PC-3 (cell line): ENCODE data around the gene E2F7. TPM values are rescaled to one million over a fixed set of nuclear protein-coding genes. Genes with fewer than 3 reads are reported as not detected.

ENCODE experiments used
- ATAC-seq: fragments of 200-7000 bp; cut with Tn5 transposase; 2 replicates; pipeline ENCODE4 v1.9.1; 2020; ENCODE audit warnings: mild to moderate bottlenecking, moderate library complexity
- BruUV-seq: library from RNA; stranded (reverse); fragments of 400-500 nt; replicated peaks from 2 replicates; lab custom pipeline; 2021; lab: Mats Ljungman, UMichigan
- CTCF ChIA-PET: fragments of 300-600 bp; sonication (Branson Sonifier 250); formaldehyde crosslinking; loops from one replicate; lab custom pipeline; 2022; ENCODE audit warnings: antibody characterized with exemption; lab: Charles Lee
- POLR2A ChIA-PET: fragments of 300-600 bp; sonication (Branson Sonifier 250); formaldehyde crosslinking; loops from one replicate; lab custom pipeline; 2022; ENCODE audit warnings: antibody characterized with exemption; ENCODE audit not compliant: unreplicated experiment; lab: Charles Lee
- DNase-seq: peaks from one replicate; pipeline ENCODE4 v3.0.0-alpha.2; 2015
- H2AFZ ChIP-seq: fragments of 300-600 bp; sonication (generic); 2 replicates; pipeline ENCODE4 v1.6.0; 2016; ENCODE audit warnings: antibody characterized with exemption, low read length
- H3F3A ChIP-seq: fragments of 300-600 bp; sonication (generic); one replicate; pipeline ENCODE4 v1.6.0; 2017; ENCODE audit warnings: antibody characterized with exemption, low read length, control low read depth, mild to moderate bottlenecking; ENCODE audit not compliant: unreplicated experiment
- H3K27ac ChIP-seq: fragments of 300-600 bp; sonication (generic); 2 replicates; pipeline ENCODE4 v1.5.1; 2016; ENCODE audit warnings: mild to moderate bottlenecking, low read length
- H3K27me3 ChIP-seq: fragments of 300-600 bp; sonication (generic); 2 replicates; pipeline ENCODE4 v1.6.1; 2016; ENCODE audit warnings: low read length, mixed read lengths
- H3K36me3 ChIP-seq: fragments of 300-600 bp; sonication (generic); 2 replicates; pipeline ENCODE4 v1.6.1; 2016; ENCODE audit warnings: low read depth, mixed run types, low read length, mixed read lengths
- H3K4me1 ChIP-seq: fragments of 300-600 bp; sonication (generic); 2 replicates; pipeline ENCODE4 v1.5.1; 2016; ENCODE audit warnings: low read length; ENCODE audit not compliant: insufficient read depth
- H3K4me2 ChIP-seq: fragments of 300-600 bp; sonication (generic); 2 replicates; pipeline ENCODE4 v1.6.0; 2016; ENCODE audit warnings: low read length
- H3K4me3 ChIP-seq: fragments of 300-600 bp; sonication (generic); 2 replicates; pipeline ENCODE4 v1.5.1; 2016; ENCODE audit warnings: mild to moderate bottlenecking, low read length, mixed read lengths
- H3K79me2 ChIP-seq: fragments of 300-600 bp; sonication (generic); 2 replicates; pipeline ENCODE4 v1.6.1; 2017; ENCODE audit warnings: low read length, mixed read lengths
- H3K9ac ChIP-seq: fragments of 300-600 bp; sonication (generic); 2 replicates; pipeline ENCODE4 v1.6.0; 2016; ENCODE audit warnings: mild to moderate bottlenecking, low read length
- H3K9me2 ChIP-seq: fragments of 300-600 bp; sonication (generic); replicated peaks from 2 replicates; pipeline ENCODE4 v1.6.1; 2016; ENCODE audit warnings: mixed run types, low read length, mixed read lengths
- H3K9me3 ChIP-seq: fragments of 300-600 bp; sonication (generic); 2 replicates; pipeline ENCODE4 v1.6.1; 2016; ENCODE audit warnings: low read length, mixed read lengths
- H4K20me1 ChIP-seq: fragments of 300-600 bp; sonication (generic); 2 replicates; pipeline ENCODE4 v1.6.1; 2016; ENCODE audit warnings: low read length, mixed read lengths
- CTCF ChIP-seq: fragments of 300-600 bp; sonication (generic); conservative IDR thresholded peaks from 2 replicates; pipeline ENCODE4 v1.5.1; 2017; ENCODE audit warnings: antibody characterized with exemption, low read depth, mild to moderate bottlenecking, low read length
- EZH2 ChIP-seq: fragments of 300-600 bp; sonication (generic); IDR thresholded peaks from one replicate; pipeline ENCODE4 v1.6.1; 2017; ENCODE audit warnings: antibody characterized with exemption, mild to moderate bottlenecking, low read length; ENCODE audit not compliant: unreplicated experiment
- EZH2phosphoT487 ChIP-seq: fragments of 300-600 bp; sonication (generic); IDR thresholded peaks from 2 replicates; pipeline ENCODE4 v1.6.1; 2018; ENCODE audit warnings: mild to moderate bottlenecking, antibody characterized with exemption, low read length, borderline replicate concordance
- intact Hi-C: fragments of 100-400 bp; cut with micrococcal nuclease; formaldehyde crosslinking; loops from 2 replicates; pipeline ENCODE4 v1.9.0; 2023
- total RNA-seq: library from RNA; depleted of rRNA; stranded (reverse); fragments of >200 nt; gene quantifications from 2 replicates; pipeline ENCODE4 v1.2.3, GENCODE V29; 2014

Gene E2F7
- total RNA-seq, 1 experiment from 2014 or later: 19.0 TPM

DNA sequence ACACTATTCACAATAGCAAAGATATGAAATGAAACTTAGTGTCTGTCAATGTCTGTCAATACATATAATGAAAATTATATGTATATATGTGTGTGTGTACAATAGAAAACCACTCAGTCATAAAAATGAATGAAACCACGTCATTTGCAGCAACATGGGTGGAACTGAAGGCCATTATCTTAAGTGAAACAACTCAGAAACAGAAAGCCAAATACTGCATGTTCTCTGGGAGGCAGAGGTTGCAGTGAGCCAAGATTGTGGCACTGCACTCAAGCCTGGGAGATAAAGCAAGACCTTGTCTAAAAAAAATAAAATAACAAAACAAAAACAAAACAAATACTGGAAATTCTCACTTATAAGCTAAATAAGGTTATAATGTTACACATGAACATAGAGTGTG is 16.7 kb upstream of the E2F7 start:
- no TSS peak for BruUV-seq
- POLR2A ChIA-PET: no interaction called here
- H3K4me1 ChIP-seq: no peaks in the 10 kb centered on the region
- DNase-seq (no peak), ATAC-seq (no peak)
- no peaks in the 10 kb centered on the region for H3K79me2 ChIP-seq
- H2AFZ ChIP-seq: no peak overlapping the region
- no peaks in the 10 kb centered on the region for H3F3A ChIP-seq
- no peaks in the 10 kb centered on the region for H3K36me3 ChIP-seq
- H4K20me1 ChIP-seq: no peaks in the 10 kb centered on the region
- intact Hi-C loops: no loop called here
- no peaks in the 10 kb centered on the region for H3K9me3 ChIP-seq
- H3K4me2 ChIP-seq: no peak overlapping the region
- H3K27ac ChIP-seq: no peak overlapping the region
- CTCF ChIA-PET: no interaction called here
- no peaks in the 10 kb centered on the region for H3K27me3 ChIP-seq
- H3K9me2 ChIP-seq: no peaks in the 10 kb centered on the region
- H3K9ac ChIP-seq: no peak overlapping the region
- no peak overlapping the region for H3K4me3 ChIP-seq
- TF ChIP-seq EZH2 (no peak), CTCF (no peak), EZH2phosphoT487 (no peak)

DNA sequence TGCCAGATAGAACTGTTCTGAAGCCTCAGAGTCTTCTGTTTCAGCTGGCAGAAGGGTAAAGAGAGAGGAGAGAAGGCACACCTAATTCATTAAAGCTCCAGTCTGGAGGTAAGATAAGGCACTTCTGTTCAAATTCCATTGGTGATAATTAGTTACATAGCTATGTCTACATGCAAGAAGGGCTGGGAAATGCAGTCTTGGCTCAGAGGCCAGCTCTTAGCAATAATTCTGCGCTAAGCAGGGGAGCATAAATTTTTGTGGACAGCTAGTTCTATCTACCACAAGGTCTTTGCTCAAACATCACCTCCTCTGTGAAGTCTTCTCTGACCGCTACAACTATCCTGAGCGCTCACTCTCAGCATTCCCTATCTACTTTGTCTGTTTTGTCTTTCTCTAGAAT is 14.3 kb upstream of the E2F7 start:
- no peak overlapping the region for H3K27ac ChIP-seq
- no peaks in the 10 kb centered on the region for H3K4me1 ChIP-seq
- H3K9me2 ChIP-seq: no peaks in the 10 kb centered on the region
- H3F3A ChIP-seq: no peaks in the 10 kb centered on the region
- H3K79me2 ChIP-seq: no peaks in the 10 kb centered on the region
- no TSS peak for BruUV-seq
- no peak overlapping the region for H3K4me3 ChIP-seq
- CTCF ChIA-PET: no interaction called here
- no peaks in the 10 kb centered on the region for H3K9me3 ChIP-seq
- H3K4me2 ChIP-seq: no peak overlapping the region
- DNase-seq (no peak), ATAC-seq (no peak)
- H2AFZ ChIP-seq: no peak overlapping the region
- POLR2A ChIA-PET: no interaction called here
- no peak overlapping the region for H3K9ac ChIP-seq
- intact Hi-C loops: no loop called here
- no peaks in the 10 kb centered on the region for H3K27me3 ChIP-seq
- H3K36me3 ChIP-seq: no peaks in the 10 kb centered on the region
- H4K20me1 ChIP-seq: no peaks in the 10 kb centered on the region
- TF ChIP-seq CTCF (no peak), EZH2 (no peak), EZH2phosphoT487 (no peak)

- ATAC-seq (no peak), DNase-seq (no peak)
- POLR2A ChIA-PET: no interaction called here
- Histone ChIP-seq H3K9me2 (no peaks in the 10 kb centered on the region), H3K36me3 (no peaks in the 10 kb centered on the region), H2AFZ (no peak overlapping the region), H3K9me3 (no peaks in the 10 kb centered on the region), H3K79me2 (no peaks in the 10 kb centered on the region), H3K27me3 (no peaks in the 10 kb centered on the region), H3K4me1 (no peaks in the 10 kb centered on the region), H3K27ac (no peak overlapping the region), H4K20me1 (no peaks in the 10 kb centered on the region), H3K4me3 (no peak overlapping the region), H3K4me2 (no peak overlapping the region), H3K9ac (no peak overlapping the region), H3F3A (no peaks in the 10 kb centered on the region)
- CTCF ChIA-PET: no interaction called here
- BruUV-seq: no TSS peak
- TF ChIP-seq CTCF: no peak
- no peak for TF ChIP-seq EZH2phosphoT487
- TF ChIP-seq EZH2: no peak
- intact Hi-C loops: no loop called here
These were observed 12.9 kb upstream of the E2F7 start for GRCh38 chr12:77078231-77078630.
